ENCODE data around the gene DYSF.
A peak's percentile ranks its signal among the peaks of the same experiment; 100 is the strongest.
"Not testable (repeated sequence)": the region's sequence is repeated elsewhere in the genome, so short reads cannot be mapped to it uniquely, and the experiment has no call there.

The DYSF gene

GRCh38 chr2:71453404-71454220 lies at the start of gene DYSF:
TSS of gene DYSF (plus strand) at chr2:71453561.
- peak in 7 of 10 donors; percentile 28 to 91 (median 53) for DNase-seq
- intact Hi-C loops (cut with DNase I): no loop called here

GRCh38 chr2:71409611-71410010 lies 43.8 kb upstream of the DYSF start:
- intact Hi-C loops (cut with DNase I): no loop called here
- DNase-seq: no peak

GRCh38 chr2:71410696-71411095 lies 42.7 kb upstream of the DYSF start:
- intact Hi-C loops (cut with DNase I): no loop called here
- no peak for DNase-seq

GRCh38 chr2:71416866-71417265 lies 36.5 kb upstream of the DYSF start:
- DNase-seq; intact Hi-C loops (cut with DNase I): not testable (repeated sequence)

- intact Hi-C loops (cut with DNase I): no loop called here
- DNase-seq: no peak
Measured at GRCh38 chr2:71417300-71418202, 35.8 kb upstream of the DYSF start.

- DNase-seq: no peak
- intact Hi-C loops (cut with DNase I): no loop called here
Measured at GRCh38 chr2:71419145-71419544, 34.2 kb upstream of the DYSF start.

- no peak for DNase-seq
- intact Hi-C loops (cut with DNase I): no loop called here
Measured at GRCh38 chr2:71419976-71420375, 33.4 kb upstream of the DYSF start.

GRCh38 chr2:71422786-71423185 lies 30.6 kb upstream of the DYSF start:
- intact Hi-C loops (cut with DNase I): no loop called here
- no peak for DNase-seq

GRCh38 chr2:71423817-71424420 lies 29.4 kb upstream of the DYSF start:
- intact Hi-C loops (cut with DNase I): no loop called here
- no peak for DNase-seq

- no peak for DNase-seq
- intact Hi-C loops (cut with DNase I): no loop called here
Measured at GRCh38 chr2:71426721-71427120, 26.6 kb upstream of the DYSF start.

- intact Hi-C loops (cut with DNase I): no loop called here
Measured at GRCh38 chr2:71428472-71429383, 24.6 kb upstream of the DYSF start.

GRCh38 chr2:71445142-71445541 lies 8.2 kb upstream of the DYSF start:
- intact Hi-C loops (cut with DNase I): not testable (repeated sequence)

More at GRCh38 chr2:71428472-71429383, 24.6 kb upstream of the DYSF start:
- no peak for DNase-seq

GRCh38 chr2:71446505-71446904 lies 6.9 kb upstream of the DYSF start:
- DNase-seq: no peak
- intact Hi-C loops (cut with DNase I): no loop called here

More at GRCh38 chr2:71445142-71445541, 8.2 kb upstream of the DYSF start:
- not testable (repeated sequence) for DNase-seq

GRCh38 chr2:71449343-71449742 lies 4.0 kb upstream of the DYSF start:
- intact Hi-C loops (cut with DNase I): no loop called here
- DNase-seq: no peak

GRCh38 chr2:71451705-71452104 lies 1.7 kb upstream of the DYSF start:
- intact Hi-C loops (cut with DNase I): no loop called here
- no peak for DNase-seq

GRCh38 chr2:71452565-71452964 lies 796 bp upstream of the DYSF start:
- DNase-seq: no peak
- intact Hi-C loops (cut with DNase I): no loop called here

- intact Hi-C loops (cut with DNase I): no loop called here
- peak in 1 of 10 donors; percentile 82 for DNase-seq
Measured at GRCh38 chr2:71454221-71455010, 1.1 kb downstream of the DYSF start.

GRCh38 chr2:71455011-71455740 lies 1.8 kb downstream of the DYSF start:
- intact Hi-C loops (cut with DNase I): no loop called here
- DNase-seq: no peak
